Measurements from ENCODE around the gene SAP30L. TPM values are rescaled to one million over a fixed set of nuclear protein-coding genes. Genes with fewer than 3 reads are reported as not detected.
A peak's percentile ranks its signal among the peaks of the same experiment; 100 is the strongest.

SAP30L gene
- total RNA-seq, 1 experiment from 2014 or later: 54.6 TPM

DNA sequence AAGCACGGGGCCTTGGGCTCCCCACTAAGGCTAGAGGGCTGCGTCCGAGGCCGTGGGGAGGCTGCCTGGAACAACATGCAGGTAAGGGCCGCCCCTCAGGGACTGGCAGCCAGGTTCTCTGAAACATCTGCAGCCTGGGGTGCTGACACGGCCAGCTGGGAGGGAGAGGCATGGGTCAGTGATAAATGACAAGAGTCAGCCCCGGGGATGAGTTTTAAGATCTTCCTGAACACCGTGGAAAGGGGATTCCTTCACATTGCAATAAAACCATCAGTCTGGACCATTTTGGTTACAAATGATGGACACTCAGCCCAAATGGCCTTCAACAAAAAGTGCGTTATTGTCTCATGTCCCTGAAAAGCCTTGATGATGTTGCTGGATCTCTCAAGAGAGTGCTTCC lies 32.9 kb upstream of the SAP30L start:
- in situ Hi-C loops (cut with HindIII; ENCODE audit: low pct_unique_long_range_greater_than_20kb, low sequenced_read_pairs): no loop called here
- Histone ChIP-seq H3K9me3 (ENCODE audit: control insufficient read depth, insufficient read depth, low read depth, low read length) (no peaks in the 10 kb centered on the region), H3K4me1 (ENCODE audit: control insufficient read depth, insufficient read depth, low read length) (no peaks in the 10 kb centered on the region), H3K36me3 (ENCODE audit: control insufficient read depth, insufficient read depth, low read length) (no peaks in the 10 kb centered on the region), H3K27me3 (ENCODE audit: control insufficient read depth, insufficient read depth, low read length) (no peaks in the 10 kb centered on the region), H3K27ac (ENCODE audit: low read length) (no peak overlapping the region), H3K4me3 (ENCODE audit: low read depth in 2 of 2, low read length in 2 of 2) (no peak overlapping the region)
- DNase-seq (ENCODE audit: low read depth, low spot score) (no peak), ATAC-seq (no peak)
- ChIA-PET POLR2A (no interaction called here), CTCF (no interaction called here)
- intact Hi-C loops (cut with micrococcal nuclease; ENCODE audit: unreplicated experiment): no loop called here
- TF ChIP-seq POLR2AphosphoS5 (IDR thresholded peaks at IDR 0.05; ENCODE audit: low read depth, low read length) (no peak), SIN3A (IDR thresholded peaks at IDR 0.05; ENCODE audit: borderline replicate concordance, insufficient read depth, low read depth, low read length) (no peak)
- BruUV-seq (replicated peaks): no TSS peak

DNA sequence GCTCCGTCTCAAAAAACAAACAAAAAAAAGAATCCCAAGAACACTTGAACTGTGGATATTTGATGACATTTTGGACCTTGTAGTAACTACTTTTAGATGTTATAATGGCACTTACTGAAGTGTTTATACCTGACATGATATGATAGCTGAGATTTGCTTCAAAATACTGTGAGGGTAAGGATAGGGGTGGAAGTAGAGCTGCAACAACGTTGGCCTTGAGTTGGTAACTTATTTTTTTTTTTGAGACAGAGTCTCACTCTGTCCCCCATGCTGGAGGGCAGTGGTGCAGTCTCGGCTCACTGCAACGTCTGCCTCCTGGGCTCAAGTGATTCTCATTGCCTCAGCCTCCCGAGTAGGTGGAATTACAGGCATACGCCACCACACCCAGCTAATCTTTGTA lies 30.7 kb upstream of the SAP30L start:
- in situ Hi-C loops (cut with HindIII; ENCODE audit: low pct_unique_long_range_greater_than_20kb, low sequenced_read_pairs) (no loop called here), intact Hi-C loops (cut with micrococcal nuclease; ENCODE audit: unreplicated experiment) (no loop called here)
- H3K4me1 ChIP-seq (ENCODE audit: control insufficient read depth, insufficient read depth, low read length): no peaks in the 10 kb centered on the region
- ChIA-PET CTCF (no interaction called here), POLR2A (no interaction called here)
- no peak for TF ChIP-seq POLR2AphosphoS5 (IDR thresholded peaks at IDR 0.05; ENCODE audit: low read depth, low read length)
- TF ChIP-seq SIN3A (IDR thresholded peaks at IDR 0.05; ENCODE audit: borderline replicate concordance, insufficient read depth, low read depth, low read length): no peak
- TF ChIP-seq, protein P1, sequence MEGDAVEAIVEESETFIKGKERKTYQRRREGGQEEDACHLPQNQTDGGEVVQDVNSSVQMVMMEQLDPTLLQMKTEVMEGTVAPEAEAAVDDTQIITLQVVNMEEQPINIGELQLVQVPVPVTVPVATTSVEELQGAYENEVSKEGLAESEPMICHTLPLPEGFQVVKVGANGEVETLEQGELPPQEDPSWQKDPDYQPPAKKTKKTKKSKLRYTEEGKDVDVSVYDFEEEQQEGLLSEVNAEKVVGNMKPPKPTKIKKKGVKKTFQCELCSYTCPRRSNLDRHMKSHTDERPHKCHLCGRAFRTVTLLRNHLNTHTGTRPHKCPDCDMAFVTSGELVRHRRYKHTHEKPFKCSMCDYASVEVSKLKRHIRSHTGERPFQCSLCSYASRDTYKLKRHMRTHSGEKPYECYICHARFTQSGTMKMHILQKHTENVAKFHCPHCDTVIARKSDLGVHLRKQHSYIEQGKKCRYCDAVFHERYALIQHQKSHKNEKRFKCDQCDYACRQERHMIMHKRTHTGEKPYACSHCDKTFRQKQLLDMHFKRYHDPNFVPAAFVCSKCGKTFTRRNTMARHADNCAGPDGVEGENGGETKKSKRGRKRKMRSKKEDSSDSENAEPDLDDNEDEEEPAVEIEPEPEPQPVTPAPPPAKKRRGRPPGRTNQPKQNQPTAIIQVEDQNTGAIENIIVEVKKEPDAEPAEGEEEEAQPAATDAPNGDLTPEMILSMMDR (IDR thresholded peaks at IDR 0.05): no peak
- TF ChIP-seq, protein P2, sequence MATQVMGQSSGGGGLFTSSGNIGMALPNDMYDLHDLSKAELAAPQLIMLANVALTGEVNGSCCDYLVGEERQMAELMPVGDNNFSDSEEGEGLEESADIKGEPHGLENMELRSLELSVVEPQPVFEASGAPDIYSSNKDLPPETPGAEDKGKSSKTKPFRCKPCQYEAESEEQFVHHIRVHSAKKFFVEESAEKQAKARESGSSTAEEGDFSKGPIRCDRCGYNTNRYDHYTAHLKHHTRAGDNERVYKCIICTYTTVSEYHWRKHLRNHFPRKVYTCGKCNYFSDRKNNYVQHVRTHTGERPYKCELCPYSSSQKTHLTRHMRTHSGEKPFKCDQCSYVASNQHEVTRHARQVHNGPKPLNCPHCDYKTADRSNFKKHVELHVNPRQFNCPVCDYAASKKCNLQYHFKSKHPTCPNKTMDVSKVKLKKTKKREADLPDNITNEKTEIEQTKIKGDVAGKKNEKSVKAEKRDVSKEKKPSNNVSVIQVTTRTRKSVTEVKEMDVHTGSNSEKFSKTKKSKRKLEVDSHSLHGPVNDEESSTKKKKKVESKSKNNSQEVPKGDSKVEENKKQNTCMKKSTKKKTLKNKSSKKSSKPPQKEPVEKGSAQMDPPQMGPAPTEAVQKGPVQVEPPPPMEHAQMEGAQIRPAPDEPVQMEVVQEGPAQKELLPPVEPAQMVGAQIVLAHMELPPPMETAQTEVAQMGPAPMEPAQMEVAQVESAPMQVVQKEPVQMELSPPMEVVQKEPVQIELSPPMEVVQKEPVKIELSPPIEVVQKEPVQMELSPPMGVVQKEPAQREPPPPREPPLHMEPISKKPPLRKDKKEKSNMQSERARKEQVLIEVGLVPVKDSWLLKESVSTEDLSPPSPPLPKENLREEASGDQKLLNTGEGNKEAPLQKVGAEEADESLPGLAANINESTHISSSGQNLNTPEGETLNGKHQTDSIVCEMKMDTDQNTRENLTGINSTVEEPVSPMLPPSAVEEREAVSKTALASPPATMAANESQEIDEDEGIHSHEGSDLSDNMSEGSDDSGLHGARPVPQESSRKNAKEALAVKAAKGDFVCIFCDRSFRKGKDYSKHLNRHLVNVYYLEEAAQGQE (IDR thresholded peaks at IDR 0.05; ENCODE audit: insufficient read depth in 1 of 2, low read depth in 2 of 2, low read length in 1 of 2): no peak
- no peak for TF ChIP-seq TCF7L2 (IDR thresholded peaks at IDR 0.05; ENCODE audit: low read depth, low read length)
- no peak overlapping the region for H3K4me3 ChIP-seq (ENCODE audit: low read depth in 2 of 2, low read length in 2 of 2)
- H3K36me3 ChIP-seq (ENCODE audit: control insufficient read depth, insufficient read depth, low read length): no peaks in the 10 kb centered on the region
- no peak for ATAC-seq
- no peaks in the 10 kb centered on the region for H3K9me3 ChIP-seq (ENCODE audit: control insufficient read depth, insufficient read depth, low read depth, low read length)
- H3K27ac ChIP-seq (ENCODE audit: low read length): no peak overlapping the region
- no TSS peak for BruUV-seq (replicated peaks)
- no peak for DNase-seq (ENCODE audit: low read depth, low spot score)
- no peaks in the 10 kb centered on the region for H3K27me3 ChIP-seq (ENCODE audit: control insufficient read depth, insufficient read depth, low read length)

DNA sequence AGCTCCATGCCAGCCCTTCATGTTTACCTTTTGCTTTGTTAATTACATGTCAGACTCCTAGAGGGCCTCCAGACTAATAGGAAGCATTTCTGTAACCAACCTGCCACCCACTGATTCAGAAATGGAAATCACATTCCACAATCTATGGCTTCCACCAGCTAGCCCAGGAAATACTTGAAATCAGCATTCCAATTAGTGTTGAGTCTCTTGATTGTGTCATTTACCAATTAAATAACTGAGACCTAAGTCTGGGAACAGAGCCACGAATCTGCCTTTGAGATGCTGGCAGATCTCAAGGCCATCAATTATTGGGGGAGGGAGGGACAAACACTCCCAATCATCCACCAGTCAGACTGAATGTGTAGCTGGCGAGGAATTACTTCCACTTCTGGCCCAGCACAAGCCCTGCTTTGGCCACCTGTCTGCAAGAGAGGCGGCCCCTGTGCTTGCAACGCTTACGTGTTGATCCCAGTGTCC lies 27.4 kb upstream of the SAP30L start:
- no peak for DNase-seq (ENCODE audit: low read depth, low spot score)
- no peaks in the 10 kb centered on the region for H3K4me1 ChIP-seq (ENCODE audit: control insufficient read depth, insufficient read depth, low read length)
- ATAC-seq: no peak
- no peaks in the 10 kb centered on the region for H3K36me3 ChIP-seq (ENCODE audit: control insufficient read depth, insufficient read depth, low read length)
- H3K27me3 ChIP-seq (ENCODE audit: control insufficient read depth, insufficient read depth, low read length): no peaks in the 10 kb centered on the region
- H3K9me3 ChIP-seq (ENCODE audit: control insufficient read depth, insufficient read depth, low read depth, low read length): no peaks in the 10 kb centered on the region
- BruUV-seq (replicated peaks): TSS peak; percentile 53
- no peak overlapping the region for H3K4me3 ChIP-seq (ENCODE audit: low read depth in 2 of 2, low read length in 2 of 2)
- no peak overlapping the region for H3K27ac ChIP-seq (ENCODE audit: low read length)
- intact Hi-C loops (cut with micrococcal nuclease; ENCODE audit: unreplicated experiment): no loop called here
- CTCF ChIA-PET: interaction anchor here (0.7 kb wide), 1 partner anchor 82 kb away, joined by 3 read pairs; no protein-coding TSS in a partner anchor
- TF ChIP-seq, protein P2 (IDR thresholded peaks at IDR 0.05; ENCODE audit: insufficient read depth in 1 of 2, low read depth in 2 of 2, low read length in 1 of 2): no peak
- no peak for TF ChIP-seq POLR2AphosphoS5 (IDR thresholded peaks at IDR 0.05; ENCODE audit: low read depth, low read length)
- TF ChIP-seq SIN3A (IDR thresholded peaks at IDR 0.05; ENCODE audit: borderline replicate concordance, insufficient read depth, low read depth, low read length): no peak
- no peak for TF ChIP-seq TCF7L2 (IDR thresholded peaks at IDR 0.05; ENCODE audit: low read depth, low read length)
- POLR2A ChIA-PET: no interaction called here
- in situ Hi-C loops (cut with HindIII; ENCODE audit: low pct_unique_long_range_greater_than_20kb, low sequenced_read_pairs): no loop called here
